Duodenal mucosa (tissue), 2 donors: ENCODE data around the gene NGEF.

Experiments used
- H3K27ac ChIP-seq: one replicate; pipeline ENCODE4 v1.7.0; 2013; ENCODE audit warnings: low read depth, low read length
- H3K27me3 ChIP-seq, 2 donors: one replicate each; pipeline ENCODE4 v1.7.0; 2013; ENCODE audit warnings: low read length in 2 of 2, control low read depth in 1 of 2; ENCODE audit not compliant: insufficient read depth in 2 of 2, control insufficient read depth in 1 of 2
- H3K36me3 ChIP-seq, 2 donors: one replicate each; pipeline ENCODE4 v1.7.0; 2013; ENCODE audit warnings: low read length in 2 of 2, control low read depth in 1 of 2; ENCODE audit not compliant: insufficient read depth in 2 of 2, control insufficient read depth in 1 of 2
- H3K4me1 ChIP-seq, 2 donors: one replicate each; pipeline ENCODE4 v1.7.0; 2013; ENCODE audit warnings: low read length in 2 of 2, control low read depth in 1 of 2; ENCODE audit not compliant: insufficient read depth in 2 of 2, control insufficient read depth in 1 of 2
- H3K4me3 ChIP-seq, 2 donors: one replicate each; pipeline ENCODE4 v1.7.0; 2013; ENCODE audit warnings: low read length in 2 of 2, low read depth in 1 of 2
- H3K9ac ChIP-seq, 2 donors: one replicate each; pipeline ENCODE4 v1.7.0; 2013; ENCODE audit warnings: low read length in 2 of 2, low read depth in 1 of 2
- H3K9me3 ChIP-seq, 2 donors: one replicate each; pipeline ENCODE4 v1.7.0; 2013; ENCODE audit warnings: low read length in 2 of 2, control low read depth in 1 of 2; ENCODE audit not compliant: control insufficient read depth in 1 of 2

Gene NGEF

GRCh38 chr2:232892221-232892620 lies 120.8 kb downstream of the NGEF start:
- H3K9me3 ChIP-seq, result no peaks in the 10 kb centered on the region
- H3K27me3 ChIP-seq, result peaks cover 2 to 3% of the 10 kb centered on the region in 2 donors
- no peak overlapping the region for H3K27ac ChIP-seq
- no peaks in the 10 kb centered on the region for H3K4me1 ChIP-seq
- no peak overlapping the region for H3K4me3 ChIP-seq
- peaks cover 26 to 63% of the 10 kb centered on the region in 2 donors for H3K36me3 ChIP-seq
- no peak overlapping the region for H3K9ac ChIP-seq

GRCh38 chr2:232891621-232892071 lies 121.4 kb downstream of the NGEF start:
- no peak overlapping the region for H3K9ac ChIP-seq
- H3K27ac ChIP-seq, result no peak overlapping the region

GRCh38 chr2:232890896-232891601 lies 122.0 kb downstream of the NGEF start:
- Histone ChIP-seq H3K9me3 (no peaks in the 10 kb centered on the region), H3K27ac (no peak overlapping the region), H3K36me3 (peaks cover 29 to 72% of the 10 kb centered on the region in 2 donors), H3K4me1 (no peaks in the 10 kb centered on the region), H3K4me3 (no peak overlapping the region), H3K27me3 (peaks cover 2 to 3% of the 10 kb centered on the region in 2 donors), H3K9ac (no peak overlapping the region)

More at GRCh38 chr2:232891621-232892071, 121.4 kb downstream of the NGEF start:
- H3K9me3 ChIP-seq, result no peaks in the 10 kb centered on the region
- no peaks in the 10 kb centered on the region for H3K4me1 ChIP-seq
- peaks cover 26 to 67% of the 10 kb centered on the region in 2 donors for H3K36me3 ChIP-seq
- H3K27me3 ChIP-seq, result peaks cover 2 to 3% of the 10 kb centered on the region in 2 donors
- no peak overlapping the region for H3K4me3 ChIP-seq

DNA sequence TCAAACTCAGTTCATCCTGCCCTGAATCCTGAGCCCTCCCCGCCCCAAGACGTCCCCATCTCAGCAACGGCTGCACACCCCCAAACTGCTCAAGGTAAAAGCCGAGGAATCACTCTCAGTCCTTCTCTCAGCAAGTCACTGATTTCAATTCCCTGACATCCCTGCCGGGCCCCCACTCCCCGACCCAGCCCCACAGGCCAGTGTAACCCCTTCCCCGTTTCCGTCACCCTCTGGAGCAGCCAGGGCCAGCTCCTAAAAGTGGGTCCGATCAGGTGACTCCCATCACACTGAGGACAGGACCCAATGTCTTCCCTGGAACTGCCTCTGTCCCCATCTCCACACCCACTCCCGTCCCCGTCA lies 122.5 kb downstream of the NGEF start:
- H3K36me3 ChIP-seq, result peaks cover 31 to 77% of the 10 kb centered on the region in 2 donors
- no peaks in the 10 kb centered on the region for H3K9me3 ChIP-seq
- no peaks in the 10 kb centered on the region for H3K4me1 ChIP-seq
- no peak overlapping the region for H3K27ac ChIP-seq
- peaks cover 2 to 3% of the 10 kb centered on the region in 2 donors for H3K27me3 ChIP-seq
- no peak overlapping the region for H3K4me3 ChIP-seq
- H3K9ac ChIP-seq, result no peak overlapping the region

DNA sequence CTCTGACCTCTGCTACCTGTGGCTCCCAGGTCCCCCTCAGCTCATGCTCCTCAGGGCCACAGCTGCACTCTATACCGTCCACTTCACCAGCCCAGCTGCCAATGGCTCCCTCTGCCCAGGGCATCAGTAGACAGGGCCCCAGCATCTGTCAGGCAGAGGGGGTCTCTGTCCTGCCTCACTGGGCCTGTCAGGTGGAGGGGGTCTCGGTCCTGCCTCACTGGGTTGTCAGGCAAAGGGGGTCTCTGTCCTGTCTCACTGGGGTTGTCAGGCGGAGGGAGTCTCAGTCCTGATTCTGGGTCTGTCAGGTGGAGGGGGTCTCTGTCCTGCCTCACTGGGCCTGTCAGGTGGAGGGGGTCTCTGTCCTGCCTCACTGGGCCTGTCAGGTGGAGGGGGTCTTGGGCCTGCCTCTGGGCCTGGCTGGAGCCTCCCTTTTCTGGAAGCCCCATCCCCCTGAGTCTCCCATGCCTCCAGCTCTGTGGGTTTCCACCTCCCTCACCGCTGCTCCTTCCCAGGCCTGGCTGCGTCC lies 123.1 kb downstream of the NGEF start:
- no peak overlapping the region for H3K4me3 ChIP-seq
- H3K9ac ChIP-seq, result no peak overlapping the region
- peaks cover 2 to 3% of the 10 kb centered on the region in 2 donors for H3K27me3 ChIP-seq
- H3K27ac ChIP-seq, result no peak overlapping the region
- no peaks in the 10 kb centered on the region for H3K9me3 ChIP-seq
- H3K36me3 ChIP-seq, result peaks cover 31 to 82% of the 10 kb centered on the region in 2 donors
- no peaks in the 10 kb centered on the region for H3K4me1 ChIP-seq

DNA sequence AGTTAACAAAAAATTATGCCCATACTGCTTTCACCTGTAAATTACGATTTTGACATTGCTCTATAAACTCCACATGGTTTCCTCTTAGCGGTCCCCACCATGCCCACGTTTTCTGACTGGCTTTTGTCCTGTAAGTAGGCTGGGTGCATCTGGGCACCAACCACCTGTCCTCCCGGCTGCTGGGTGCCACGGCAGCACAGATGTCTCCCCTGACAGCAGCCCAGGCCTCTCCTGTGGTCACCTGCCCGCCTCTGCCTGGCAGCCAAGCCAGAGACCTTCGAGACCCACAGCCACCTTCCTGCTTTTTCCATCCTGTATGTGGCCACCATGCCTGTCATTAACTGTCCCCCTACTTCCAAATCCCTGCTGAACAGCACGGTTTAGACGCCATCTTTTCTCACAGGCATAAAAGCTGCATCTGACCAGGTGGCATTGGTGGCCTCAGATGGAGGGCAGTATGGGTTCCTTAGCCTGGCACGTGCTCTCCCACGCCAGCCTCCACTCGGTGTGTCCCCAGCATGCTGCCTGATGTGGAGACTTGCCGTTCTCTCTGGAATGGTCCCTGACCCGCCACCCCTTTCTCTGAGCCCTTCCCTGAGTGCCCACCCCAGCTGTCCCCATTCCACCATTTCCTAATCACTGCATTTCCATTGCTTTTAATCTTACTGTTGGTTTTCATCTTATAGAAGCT lies 124.1 kb downstream of the NGEF start:
- peaks cover 2 to 3% of the 10 kb centered on the region in 2 donors for H3K27me3 ChIP-seq
- H3K36me3 ChIP-seq, result peaks cover 31 to 82% of the 10 kb centered on the region in 2 donors
- H3K9me3 ChIP-seq, result no peaks in the 10 kb centered on the region
- no peak overlapping the region for H3K9ac ChIP-seq
- H3K27ac ChIP-seq, result no peak overlapping the region
- H3K4me1 ChIP-seq, result no peaks in the 10 kb centered on the region
- no peak overlapping the region for H3K4me3 ChIP-seq

GRCh38 chr2:232888099-232888836 lies 124.8 kb downstream of the NGEF start:
- no peak overlapping the region for H3K9ac ChIP-seq
- H3K4me1 ChIP-seq, result no peaks in the 10 kb centered on the region
- no peaks in the 10 kb centered on the region for H3K9me3 ChIP-seq
- H3K4me3 ChIP-seq, result no peak overlapping the region
- peaks cover 2 to 3% of the 10 kb centered on the region in 2 donors for H3K27me3 ChIP-seq
- H3K36me3 ChIP-seq, result peaks cover 34 to 84% of the 10 kb centered on the region in 2 donors
- no peak overlapping the region for H3K27ac ChIP-seq

DNA sequence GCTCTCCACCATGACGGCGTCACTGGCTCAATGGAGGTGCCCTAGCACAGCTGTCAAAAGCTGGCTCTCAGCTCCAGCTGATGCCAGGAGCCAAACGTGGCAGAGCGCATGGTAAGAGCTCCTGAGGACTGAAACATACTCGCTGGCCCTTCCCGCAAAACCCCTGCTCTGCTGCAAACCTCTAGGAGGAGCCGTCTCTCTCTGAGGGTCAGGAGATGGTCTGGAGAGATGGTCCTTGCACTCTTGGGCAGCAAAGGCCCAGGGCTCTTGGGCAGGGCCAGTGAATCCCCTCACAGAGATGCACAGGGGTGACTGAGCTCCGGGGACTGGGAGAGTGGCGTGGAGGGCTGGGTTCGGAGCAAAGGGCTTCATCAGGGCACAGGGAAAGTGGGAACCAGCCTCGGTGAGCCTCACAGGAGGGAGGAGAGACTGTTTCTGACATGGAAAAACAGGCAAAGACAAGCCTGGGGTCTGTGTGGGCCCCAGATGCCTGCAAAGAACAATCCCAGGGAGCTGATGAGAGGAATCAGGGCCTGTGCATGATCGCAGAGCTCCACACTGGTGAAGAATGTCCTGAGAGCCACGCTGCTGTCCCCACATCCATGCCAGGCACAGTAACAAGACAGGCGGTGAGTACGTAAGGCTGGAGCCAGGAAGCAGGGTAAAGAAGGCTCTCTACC lies 125.7 kb downstream of the NGEF start:
- Histone ChIP-seq H3K27ac (no peak overlapping the region), H3K36me3 (peaks cover 27 to 84% of the 10 kb centered on the region in 2 donors), H3K27me3 (peaks cover 2 to 3% of the 10 kb centered on the region in 2 donors), H3K4me3 (no peak overlapping the region), H3K9ac (no peak overlapping the region), H3K9me3 (no peaks in the 10 kb centered on the region), H3K4me1 (no peaks in the 10 kb centered on the region)

DNA sequence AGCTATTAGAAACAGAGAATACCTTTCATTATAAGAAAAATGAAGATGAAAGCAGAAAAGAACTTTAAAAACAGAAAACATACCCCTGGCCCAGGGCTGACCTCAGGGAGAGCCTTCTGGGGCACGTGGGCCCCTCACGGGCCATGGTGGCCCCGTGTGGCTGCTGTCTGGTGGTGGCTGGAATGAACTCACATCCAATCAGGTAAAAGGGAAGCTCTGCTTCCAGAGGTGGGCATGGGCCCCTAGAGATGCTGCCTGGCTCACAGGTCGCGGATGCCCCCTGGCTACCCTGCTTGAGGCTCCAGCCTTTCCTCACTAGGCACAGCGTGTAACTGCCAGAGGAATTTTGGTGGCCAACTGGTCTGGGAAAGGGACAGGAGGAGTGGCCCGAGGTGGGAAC lies 126.4 kb downstream of the NGEF start:
- H3K4me1 ChIP-seq, result no peaks in the 10 kb centered on the region
- H3K9me3 ChIP-seq, result no peaks in the 10 kb centered on the region
- no peak overlapping the region for H3K4me3 ChIP-seq
- peaks cover 26 to 82% of the 10 kb centered on the region in 2 donors for H3K36me3 ChIP-seq
- no peak overlapping the region for H3K27ac ChIP-seq
- peaks cover 2 to 3% of the 10 kb centered on the region in 2 donors for H3K27me3 ChIP-seq
- H3K9ac ChIP-seq, result no peak overlapping the region
